Measurements from ENCODE around the gene IMMP2L.
"Not testable (repeated sequence)": the region's sequence is repeated elsewhere in the genome, so short reads cannot be mapped to it uniquely, and the experiment has no call there.

The IMMP2L gene

GRCh38 chr7:110973196-110973990 lies 588.9 kb downstream of the IMMP2L start:
- DNase-seq: no peak

- no peak for DNase-seq
Measured at GRCh38 chr7:110964775-110965174, 597.5 kb downstream of the IMMP2L start.

GRCh38 chr7:110962826-110963225 lies 599.5 kb downstream of the IMMP2L start:
- DNase-seq: no peak

- no peak for DNase-seq
Measured at GRCh38 chr7:110962374-110962773, 599.9 kb downstream of the IMMP2L start.

- no peak for DNase-seq
Measured at GRCh38 chr7:110960811-110961210, 601.5 kb downstream of the IMMP2L start.

- no peak for DNase-seq
Measured at GRCh38 chr7:110948280-110948679, 614.0 kb downstream of the IMMP2L start.

GRCh38 chr7:110947408-110947807 lies 614.9 kb downstream of the IMMP2L start:
- no peak for DNase-seq

GRCh38 chr7:110944966-110945644 lies 617.2 kb downstream of the IMMP2L start:
- no peak for DNase-seq

GRCh38 chr7:110944448-110944847 lies 617.8 kb downstream of the IMMP2L start:
- DNase-seq: no peak

GRCh38 chr7:110943701-110944345 lies 618.5 kb downstream of the IMMP2L start:
- DNase-seq: peak in 1 of 2 donors; percentile 4

- DNase-seq: no peak
Measured at GRCh38 chr7:110941385-110941784, 620.9 kb downstream of the IMMP2L start.

GRCh38 chr7:110940756-110941155 lies 621.5 kb downstream of the IMMP2L start:
- DNase-seq: no peak

GRCh38 chr7:110938165-110938564 lies 624.1 kb downstream of the IMMP2L start:
- no peak for DNase-seq

GRCh38 chr7:110936665-110937064 lies 625.6 kb downstream of the IMMP2L start:
- not testable (repeated sequence) for DNase-seq

GRCh38 chr7:110929480-110930249 lies 632.6 kb downstream of the IMMP2L start:
- no peak for DNase-seq

- DNase-seq: no peak
Measured at GRCh38 chr7:110922906-110923305, 639.4 kb downstream of the IMMP2L start.

GRCh38 chr7:110921595-110922151 lies 640.6 kb downstream of the IMMP2L start:
- no peak for DNase-seq

GRCh38 chr7:110918949-110919548 lies 643.2 kb downstream of the IMMP2L start:
- DNase-seq: no peak

- no peak for DNase-seq
Measured at GRCh38 chr7:110914263-110914662, 648.0 kb downstream of the IMMP2L start.

GRCh38 chr7:110911632-110912031 lies 650.7 kb downstream of the IMMP2L start:
- DNase-seq: no peak

- DNase-seq: no peak
Measured at GRCh38 chr7:110909117-110909516, 653.2 kb downstream of the IMMP2L start.

Data from hippocampal formation (tissue), 2 donors.